ENCODE measurements around the gene INAFM1.

Gene INAFM1

GRCh38 chr19:47321630-47322029 lies 46.9 kb downstream of the INAFM1 start:
- TF ChIP-seq POLR2AphosphoS5 (IDR thresholded peaks at IDR 0.05; ENCODE audit: low read depth, low read length) (no peak), POLR2A (IDR thresholded peaks at IDR 0.05; ENCODE audit: low read depth, low read length) (no peak), TAF1 (IDR thresholded peaks at IDR 0.05; ENCODE audit: low read depth, low read length) (no peak), SPI1 (IDR thresholded peaks at IDR 0.05; ENCODE audit: low read depth, low read length) (no peak), POU2F2 (IDR thresholded peaks at IDR 0.05; ENCODE audit: low read depth, low read length) (no peak), PAX5 (IDR thresholded peaks at IDR 0.05; ENCODE audit: insufficient read depth, low read length, severe bottlenecking) (no peak)
- no peak for FAIRE-seq
- no peak for DNase-seq (ENCODE audit: insufficient read length, low spot score)

- FAIRE-seq (no peak), DNase-seq (ENCODE audit: insufficient read length, low spot score) (no peak)
- TF ChIP-seq SPI1 (IDR thresholded peaks at IDR 0.05; ENCODE audit: low read depth, low read length) (0 out of 2 replicates have a peak, but pooled peaks have one; percentile 10), PAX5 (IDR thresholded peaks at IDR 0.05; ENCODE audit: insufficient read depth, low read length, severe bottlenecking) (no peak)
These were observed 47.4 kb downstream of the INAFM1 start for GRCh38 chr19:47322058-47322457.

- DNase-seq (ENCODE audit: insufficient read length, low spot score) (no peak), FAIRE-seq (no peak)
- TF ChIP-seq SPI1 (IDR thresholded peaks at IDR 0.05; ENCODE audit: low read depth, low read length) (no peak), POLR2AphosphoS5 (IDR thresholded peaks at IDR 0.05; ENCODE audit: low read depth, low read length) (no peak), POLR2A (IDR thresholded peaks at IDR 0.05; ENCODE audit: low read depth, low read length) (no peak), PAX5 (IDR thresholded peaks at IDR 0.05; ENCODE audit: insufficient read depth, low read length, severe bottlenecking) (no peak), POU2F2 (IDR thresholded peaks at IDR 0.05; ENCODE audit: low read depth, low read length) (no peak), TAF1 (IDR thresholded peaks at IDR 0.05; ENCODE audit: low read depth, low read length) (no peak)
These were observed 48.7 kb downstream of the INAFM1 start for GRCh38 chr19:47323409-47323808.

- DNase-seq (ENCODE audit: insufficient read length, low spot score) (no peak), FAIRE-seq (no peak)
- TF ChIP-seq SPI1 (IDR thresholded peaks at IDR 0.05; ENCODE audit: low read depth, low read length) = no peak
These were observed 49.2 kb downstream of the INAFM1 start for GRCh38 chr19:47323872-47324271.

GRCh38 chr19:47324502-47324901 lies 49.8 kb downstream of the INAFM1 start:
- no peak for TF ChIP-seq TAF1 (IDR thresholded peaks at IDR 0.05; ENCODE audit: low read depth, low read length)
- no peak for TF ChIP-seq SPI1 (IDR thresholded peaks at IDR 0.05; ENCODE audit: low read depth, low read length)
- TF ChIP-seq POLR2AphosphoS5 (IDR thresholded peaks at IDR 0.05; ENCODE audit: low read depth, low read length) = no peak
- TF ChIP-seq PAX5 (IDR thresholded peaks at IDR 0.05; ENCODE audit: insufficient read depth, low read length, severe bottlenecking) = no peak
- no peak for TF ChIP-seq POLR2A (IDR thresholded peaks at IDR 0.05; ENCODE audit: low read depth, low read length)
- no peak for TF ChIP-seq POU2F2 (IDR thresholded peaks at IDR 0.05; ENCODE audit: low read depth, low read length)
- DNase-seq (ENCODE audit: insufficient read length, low spot score) = no peak
- no peak for FAIRE-seq
